ENCODE data around the gene KCNIP1.

GRCh38 chr5:170584450-170585058 is 80.7 kb downstream of the KCNIP1 start:
- TF ChIP-seq, protein P1, sequence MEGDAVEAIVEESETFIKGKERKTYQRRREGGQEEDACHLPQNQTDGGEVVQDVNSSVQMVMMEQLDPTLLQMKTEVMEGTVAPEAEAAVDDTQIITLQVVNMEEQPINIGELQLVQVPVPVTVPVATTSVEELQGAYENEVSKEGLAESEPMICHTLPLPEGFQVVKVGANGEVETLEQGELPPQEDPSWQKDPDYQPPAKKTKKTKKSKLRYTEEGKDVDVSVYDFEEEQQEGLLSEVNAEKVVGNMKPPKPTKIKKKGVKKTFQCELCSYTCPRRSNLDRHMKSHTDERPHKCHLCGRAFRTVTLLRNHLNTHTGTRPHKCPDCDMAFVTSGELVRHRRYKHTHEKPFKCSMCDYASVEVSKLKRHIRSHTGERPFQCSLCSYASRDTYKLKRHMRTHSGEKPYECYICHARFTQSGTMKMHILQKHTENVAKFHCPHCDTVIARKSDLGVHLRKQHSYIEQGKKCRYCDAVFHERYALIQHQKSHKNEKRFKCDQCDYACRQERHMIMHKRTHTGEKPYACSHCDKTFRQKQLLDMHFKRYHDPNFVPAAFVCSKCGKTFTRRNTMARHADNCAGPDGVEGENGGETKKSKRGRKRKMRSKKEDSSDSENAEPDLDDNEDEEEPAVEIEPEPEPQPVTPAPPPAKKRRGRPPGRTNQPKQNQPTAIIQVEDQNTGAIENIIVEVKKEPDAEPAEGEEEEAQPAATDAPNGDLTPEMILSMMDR (IDR thresholded peaks at IDR 0.05): no peak
- no peak for TF ChIP-seq POLR2AphosphoS5 (IDR thresholded peaks at IDR 0.05)
